Activated T-cell treated with anti-CD3 and anti-CD28 coated beads for 1 hour (primary cell): ENCODE results near the gene UBE2D1.

ENCODE experiments used
- DNase-seq: peaks from one replicate; pipeline ENCODE4 v3.0.0-alpha.2; 2020; ENCODE audit warnings: low read depth

Gene UBE2D1

GRCh38 chr10:58334817-58335305 lies at the start of gene UBE2D1:
TSS of gene UBE2D1 (plus strand) at chr10:58335006. CDS start at chr10:58335202, 196 bp downstream.
- DNase-seq = peak; percentile 75

GRCh38 chr10:58291538-58292174 lies 43.1 kb upstream of the UBE2D1 start:
- DNase-seq = no peak

- DNase-seq = no peak
These were observed 40.8 kb upstream of the UBE2D1 start for GRCh38 chr10:58293989-58294388.

- DNase-seq = peak; percentile 48
These were observed 35.2 kb upstream of the UBE2D1 start for GRCh38 chr10:58299580-58299979.

GRCh38 chr10:58300676-58301075 lies 34.1 kb upstream of the UBE2D1 start:
- no peak for DNase-seq

- DNase-seq = no peak
These were observed 32.6 kb upstream of the UBE2D1 start for GRCh38 chr10:58302254-58302653.

- DNase-seq = no peak
These were observed 30.6 kb upstream of the UBE2D1 start for GRCh38 chr10:58304099-58304633.

- no peak for DNase-seq
These were observed 29.0 kb upstream of the UBE2D1 start for GRCh38 chr10:58305821-58306220.

GRCh38 chr10:58307676-58308075 lies 27.1 kb upstream of the UBE2D1 start:
- no peak for DNase-seq

GRCh38 chr10:58311026-58311425 lies 23.8 kb upstream of the UBE2D1 start:
- DNase-seq = no peak

- DNase-seq = no peak
These were observed 17.9 kb upstream of the UBE2D1 start for GRCh38 chr10:58316874-58317273.

GRCh38 chr10:58318346-58318745 lies 16.5 kb upstream of the UBE2D1 start:
- no peak for DNase-seq

- no peak for DNase-seq
These were observed 15.2 kb upstream of the UBE2D1 start for GRCh38 chr10:58319599-58319998.

GRCh38 chr10:58320351-58321049 lies 14.3 kb upstream of the UBE2D1 start:
- DNase-seq = no peak

GRCh38 chr10:58322072-58322834 lies 12.6 kb upstream of the UBE2D1 start:
- DNase-seq = no peak

GRCh38 chr10:58322835-58323209 lies 12.0 kb upstream of the UBE2D1 start:
- DNase-seq = no peak

GRCh38 chr10:58326967-58327381 lies 7.8 kb upstream of the UBE2D1 start:
- no peak for DNase-seq

- DNase-seq = no peak
These were observed 6.6 kb upstream of the UBE2D1 start for GRCh38 chr10:58328233-58328632.

- no peak for DNase-seq
These were observed 4.4 kb upstream of the UBE2D1 start for GRCh38 chr10:58330431-58330830.

GRCh38 chr10:58331646-58332045 lies 3.2 kb upstream of the UBE2D1 start:
- DNase-seq = no peak

- no peak for DNase-seq
These were observed 650 bp downstream of the UBE2D1 start for GRCh38 chr10:58335306-58336005.

GRCh38 chr10:58336242-58336641 lies 1.4 kb downstream of the UBE2D1 start:
- DNase-seq = no peak
